Kidney epithelial cell (primary cell): Measurements from ENCODE around the gene TMBIM1. TPM values are rescaled to one million over a fixed set of nuclear protein-coding genes. Genes with fewer than 3 reads are reported as not detected.
"Not testable (repeated sequence)": the region's sequence is repeated elsewhere in the genome, so short reads cannot be mapped to it uniquely, and the experiment has no call there.

ENCODE experiments used
- DNase-seq: peaks from one replicate; pipeline ENCODE4 v3.0.0-alpha.2; 2010; ENCODE audit warnings: low read depth
- H3K27me3 ChIP-seq: 2 replicates; pipeline ENCODE4 v1.6.0; 2011; ENCODE audit warnings: low read length; ENCODE audit not compliant: control insufficient read depth, insufficient read depth
- H3K36me3 ChIP-seq: 2 replicates; pipeline ENCODE4 v1.5.1; 2011; ENCODE audit warnings: low read length; ENCODE audit not compliant: control insufficient read depth, insufficient read depth
- H3K4me3 ChIP-seq: 2 replicates; pipeline ENCODE4 v1.5.1; 2011; ENCODE audit warnings: low read depth, mild to moderate bottlenecking, control low read depth, low read length
- total RNA-seq: library from RNA; depleted of rRNA; stranded (reverse); fragments of >200 nt; gene quantifications from 2 replicates; pipeline ENCODE4 v1.2.3, GENCODE V29; 2015
- TF ChIP-seq, protein P1 (sequence below): IDR thresholded peaks from 2 replicates; pipeline ENCODE4 v1.5.1; 2011; ENCODE audit warnings: mild to moderate bottlenecking, moderate library complexity, low read length, control low read depth, inconsistent platforms; ENCODE audit not compliant: insufficient read depth, poor library complexity, severe bottlenecking

TMBIM1 gene
- total RNA-seq, 1 donor from 2014 or later: 155 TPM

GRCh38 chr2:218320704-218321336, 28.5 kb upstream of the TMBIM1 start:
- TF ChIP-seq, protein P1, sequence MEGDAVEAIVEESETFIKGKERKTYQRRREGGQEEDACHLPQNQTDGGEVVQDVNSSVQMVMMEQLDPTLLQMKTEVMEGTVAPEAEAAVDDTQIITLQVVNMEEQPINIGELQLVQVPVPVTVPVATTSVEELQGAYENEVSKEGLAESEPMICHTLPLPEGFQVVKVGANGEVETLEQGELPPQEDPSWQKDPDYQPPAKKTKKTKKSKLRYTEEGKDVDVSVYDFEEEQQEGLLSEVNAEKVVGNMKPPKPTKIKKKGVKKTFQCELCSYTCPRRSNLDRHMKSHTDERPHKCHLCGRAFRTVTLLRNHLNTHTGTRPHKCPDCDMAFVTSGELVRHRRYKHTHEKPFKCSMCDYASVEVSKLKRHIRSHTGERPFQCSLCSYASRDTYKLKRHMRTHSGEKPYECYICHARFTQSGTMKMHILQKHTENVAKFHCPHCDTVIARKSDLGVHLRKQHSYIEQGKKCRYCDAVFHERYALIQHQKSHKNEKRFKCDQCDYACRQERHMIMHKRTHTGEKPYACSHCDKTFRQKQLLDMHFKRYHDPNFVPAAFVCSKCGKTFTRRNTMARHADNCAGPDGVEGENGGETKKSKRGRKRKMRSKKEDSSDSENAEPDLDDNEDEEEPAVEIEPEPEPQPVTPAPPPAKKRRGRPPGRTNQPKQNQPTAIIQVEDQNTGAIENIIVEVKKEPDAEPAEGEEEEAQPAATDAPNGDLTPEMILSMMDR: no peak
- Histone ChIP-seq H3K27me3 (no peaks in the 10 kb centered on the region), H3K4me3 (no peak overlapping the region), H3K36me3 (no peaks in the 10 kb centered on the region)
- no peak for DNase-seq

- Histone ChIP-seq H3K27me3 (no peaks in the 10 kb centered on the region), H3K36me3 (no peaks in the 10 kb centered on the region)
- TF ChIP-seq, protein P1: no peak
These were observed 27.6 kb upstream of the TMBIM1 start for GRCh38 chr2:218319813-218320365.

GRCh38 chr2:218318241-218318640, 25.9 kb upstream of the TMBIM1 start:
- H3K4me3 ChIP-seq: no peak overlapping the region
- H3K27me3 ChIP-seq: no peaks in the 10 kb centered on the region
- no peak for DNase-seq
- no peaks in the 10 kb centered on the region for H3K36me3 ChIP-seq
- TF ChIP-seq, protein P1: no peak

More at GRCh38 chr2:218319813-218320365, 27.6 kb upstream of the TMBIM1 start:
- no peak overlapping the region for H3K4me3 ChIP-seq
- no peak for DNase-seq

- DNase-seq: no peak
- H3K4me3 ChIP-seq: no peak overlapping the region
- TF ChIP-seq, protein P1: no peak
- H3K27me3 ChIP-seq: no peaks in the 10 kb centered on the region
- no peaks in the 10 kb centered on the region for H3K36me3 ChIP-seq
These were observed 25.5 kb upstream of the TMBIM1 start for GRCh38 chr2:218317835-218318234.

DNA sequence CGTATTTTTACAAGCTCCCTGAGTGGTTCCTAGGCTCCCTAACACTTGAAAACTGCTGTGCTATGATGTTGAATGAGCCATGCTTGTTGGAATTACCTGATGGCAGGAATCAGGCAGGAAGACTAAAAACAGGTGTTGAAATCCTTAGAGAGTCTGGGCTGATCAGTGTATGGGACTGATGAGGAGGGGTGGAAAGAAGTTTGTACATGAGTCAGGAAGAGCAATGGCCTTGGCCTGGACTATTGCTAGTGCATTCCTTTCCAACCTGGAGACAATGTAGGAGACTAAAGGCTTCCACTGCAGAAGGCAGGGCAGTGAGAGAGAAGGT, 25.0 kb upstream of the TMBIM1 start:
- no peak for DNase-seq
- Histone ChIP-seq H3K36me3 (no peaks in the 10 kb centered on the region), H3K4me3 (no peak overlapping the region), H3K27me3 (no peaks in the 10 kb centered on the region)
- TF ChIP-seq, protein P1: no peak

DNA sequence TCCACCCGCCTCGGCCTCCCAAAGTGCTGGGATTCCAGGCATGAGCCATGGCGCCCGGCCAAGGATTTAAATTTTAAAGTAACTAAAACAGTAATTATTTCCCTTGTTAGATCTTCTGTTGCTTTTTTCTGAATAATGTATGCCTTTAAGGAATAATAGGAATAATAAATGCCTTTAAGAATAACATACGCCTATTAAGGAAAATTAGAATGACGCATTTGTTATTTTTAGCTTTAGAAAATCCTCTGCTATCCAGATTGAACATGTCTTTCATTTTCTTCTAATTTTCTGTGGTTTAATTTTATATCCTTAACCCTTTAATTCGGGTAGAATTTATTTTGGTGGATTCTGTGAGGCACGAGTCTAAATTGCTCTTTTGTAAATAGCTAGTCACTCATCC, 23.1 kb upstream of the TMBIM1 start:
- Histone ChIP-seq H3K4me3 (no peak overlapping the region), H3K27me3 (no peaks in the 10 kb centered on the region), H3K36me3 (no peaks in the 10 kb centered on the region)
- TF ChIP-seq, protein P1: no peak
- no peak for DNase-seq

DNA sequence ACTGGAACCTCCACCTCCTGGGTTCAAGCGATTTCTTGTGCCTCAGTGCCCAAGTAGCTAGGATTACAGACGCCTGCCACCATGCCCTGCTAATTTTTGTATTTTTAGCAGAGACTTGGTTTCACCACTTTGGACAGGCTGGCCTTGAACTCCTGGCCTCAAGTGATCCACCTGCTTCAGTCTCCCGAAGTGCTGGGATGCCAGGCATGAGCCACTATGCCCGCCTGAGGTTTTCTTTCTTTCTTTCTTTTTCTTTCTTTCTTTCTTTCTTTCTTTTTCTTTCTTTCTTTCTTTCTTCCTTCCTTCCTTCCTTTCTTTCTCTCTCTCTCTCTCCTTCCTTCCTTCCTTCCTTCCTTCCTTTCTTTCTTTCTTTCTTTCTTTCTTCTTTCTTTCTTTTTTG, 22.5 kb upstream of the TMBIM1 start:
- not testable (repeated sequence) for H3K4me3 ChIP-seq, H3K27me3 ChIP-seq, DNase-seq, H3K36me3 ChIP-seq
